K562 (cell line): ENCODE data around the gene ANXA3. TPM values are rescaled to one million over a fixed set of nuclear protein-coding genes. Genes with fewer than 3 reads are reported as not detected.

Experiments
- ATAC-seq: fragments of 200-7000 bp; cut with Tn5 transposase; 3 replicates; pipeline ENCODE4 v1.9.1; 2020; ENCODE audit warnings: moderate library complexity
- BruUV-seq: library from RNA; stranded (reverse); fragments of 400-500 nt; replicated peaks from 2 replicates; lab custom pipeline; 2021; lab: Mats Ljungman, UMichigan
- CTCF ChIA-PET: fragments of 300-600 bp; formaldehyde crosslinking; extraction: SDS; loops from one replicate; lab custom pipeline; 2021; ENCODE audit warnings: low intra/inter-chr PET ratio; lab: Yijun Ruan, JAX
- POLR2A ChIA-PET: fragments of 300-600, 350-650 bp; sonication (Branson Sonifier 250); formaldehyde crosslinking; extraction: SDS; loops from one replicate; lab custom pipeline; 2021; ENCODE audit warnings: antibody characterized with exemption, inconsistent platforms; lab: Yijun Ruan, JAX
- DNase-seq, 4 experiments: peaks; one replicate each; pipeline versions ENCODE4 v3.0.0 to v3.0.0-alpha.2; 2011 to 2018; ENCODE audit warnings: low spot score in 3 of 4, mixed read lengths in 3 of 4; ENCODE audit errors: extremely low read depth in 1 of 4
- FAIRE-seq: peaks from 2 replicates; lab custom pipeline; 2011; peaks lifted over from hg19 to GRCh38; lab: Jason Lieb, UNC
- H2AFZ ChIP-seq: 2 replicates; pipeline ENCODE4 v1.6.0; 2011; ENCODE audit warnings: low read depth, low read length, control low read depth, inconsistent platforms
- H3K27ac ChIP-seq: fragments of 200-600 bp; 3 replicates; pipeline ENCODE4 v1.8.0; 2011; ENCODE audit warnings: low read depth, mild to moderate bottlenecking, control low read depth, inconsistent platforms, low read length, moderate library complexity, mixed read lengths; ENCODE audit errors: extremely low read depth
- H3K27me3 ChIP-seq, 2 experiments: fragments of 300-600 bp in 1 of 2; 2 replicates in 1 of 2; 3 replicates in 1 of 2; pipeline versions ENCODE4 v1.6.0 to v1.8.0; 2011; ENCODE audit warnings: inconsistent platforms in 2 of 2, low read length in 2 of 2, mild to moderate bottlenecking in 1 of 2, mixed read lengths in 1 of 2, moderate library complexity in 1 of 2; ENCODE audit not compliant: control insufficient read depth in 2 of 2, insufficient read depth in 2 of 2
- H3K36me3 ChIP-seq: fragments of 300-600 bp; 3 replicates; pipeline ENCODE4 v1.8.0; 2011; ENCODE audit warnings: mild to moderate bottlenecking, low read length, inconsistent platforms; ENCODE audit not compliant: control insufficient read depth, insufficient read depth
- H3K4me1 ChIP-seq, 2 experiments: fragments of 200-600 bp in 1 of 2; replicated peaks in 1 of 2; 2 replicates in 1 of 2; 3 replicates in 1 of 2; pipeline versions ENCODE4 v1.5.1 to v1.8.0; 2011; ENCODE audit warnings: inconsistent platforms in 2 of 2, low read length in 2 of 2, mild to moderate bottlenecking in 1 of 2, mixed read lengths in 1 of 2, moderate library complexity in 1 of 2; ENCODE audit not compliant: control insufficient read depth in 2 of 2, insufficient read depth in 2 of 2
- H3K4me2 ChIP-seq: 2 replicates; pipeline ENCODE4 v1.6.1; 2011; ENCODE audit warnings: low read length, control low read depth, inconsistent platforms, mixed read lengths; ENCODE audit not compliant: insufficient read depth
- H3K4me3 ChIP-seq: fragments of 200-600 bp; sonication (generic), shearing (Covaris generic); 2 replicates; pipeline ENCODE4 v1.5.1; 2016; ENCODE audit warnings: control low read depth, inconsistent platforms
- H3K79me2 ChIP-seq: fragments of 200-600 bp; 3 replicates; pipeline ENCODE4 v1.8.0; 2011; ENCODE audit warnings: low read length, inconsistent platforms; ENCODE audit not compliant: control insufficient read depth, insufficient read depth
- H3K9ac ChIP-seq, 2 experiments: 2 replicates each; pipeline versions ENCODE4 v1.6.0 to v1.6.1; 2011; ENCODE audit warnings: low read depth in 2 of 2, low read length in 2 of 2, control low read depth in 1 of 2, inconsistent platforms in 1 of 2, mild to moderate bottlenecking in 1 of 2, mixed read lengths in 1 of 2; ENCODE audit not compliant: insufficient read depth in 1 of 2
- H3K9me1 ChIP-seq: one replicate; pipeline ENCODE4 v1.6.0; 2011; ENCODE audit warnings: inconsistent platforms, mild to moderate bottlenecking, low read length, moderate library complexity; ENCODE audit not compliant: control insufficient read depth, insufficient read depth
- H3K9me3 ChIP-seq: replicated peaks from 2 replicates; pipeline ENCODE4 v1.5.1; 2011; ENCODE audit warnings: low read depth, low read length, inconsistent platforms; ENCODE audit not compliant: control insufficient read depth, insufficient read depth
- H4K20me1 ChIP-seq: replicated peaks from 2 replicates; pipeline ENCODE4 v1.6.1; 2011; ENCODE audit warnings: low read length, inconsistent platforms, mixed read lengths; ENCODE audit not compliant: control insufficient read depth, insufficient read depth
- ARID1B ChIP-seq: fragments of 450-650 bp; IDR thresholded peaks from 2 replicates; pipeline ENCODE4 v1.6.1; 2016; ENCODE audit warnings: antibody characterized with exemption, mild to moderate bottlenecking, inconsistent platforms
- EGR1 ChIP-seq: fragments of 450-650 bp; conservative IDR thresholded peaks from 2 replicates; pipeline ENCODE4 v1.6.1; 2017; ENCODE audit warnings: mild to moderate bottlenecking
- HNRNPL ChIP-seq: fragments of 200-400 bp; formaldehyde crosslinking; IDR thresholded peaks from 2 replicates; pipeline ENCODE4 v1.6.1; 2017; ENCODE audit warnings: low read depth, mild to moderate bottlenecking, low read length
- MAFK ChIP-seq: IDR thresholded peaks from 2 replicates; pipeline ENCODE4 v1.6.1; 2011; ENCODE audit warnings: low read length, improper control_type of control experiment
- POLR2AphosphoS5 ChIP-seq: IDR thresholded peaks from 2 replicates; pipeline ENCODE4 v1.6.1; 2011; ENCODE audit warnings: mild to moderate bottlenecking, low read depth, low read length, moderate library complexity; ENCODE audit not compliant: control insufficient read depth, insufficient read depth
- SMARCC2 ChIP-seq: fragments of 450-650 bp; IDR thresholded peaks from 2 replicates; pipeline ENCODE4 v1.6.1; 2017; ENCODE audit warnings: antibody characterized with exemption, moderate library complexity, mild to moderate bottlenecking, low read depth
- ZBED1 ChIP-seq: IDR thresholded peaks from 2 replicates; pipeline ENCODE4 v1.6.1; 2014
- ZBTB8A ChIP-seq: fragments of 450-650 bp; IDR thresholded peaks from 2 replicates; pipeline ENCODE4 v1.6.1; 2018; ENCODE audit warnings: mild to moderate bottlenecking, moderate library complexity; ENCODE audit not compliant: partially characterized antibody
- WGBS: fragments of 100-300 bp; shearing (Covaris generic); methylation state at CpG from one replicate; pipeline ENCODE4 v1.1.6; 2016; ENCODE audit warnings: low coverage, mixed read lengths; ENCODE audit not compliant: insufficient coverage; ENCODE audit errors: missing lambda C conversion rate; 5-methylcytosine and 5-hydroxymethylcytosine counted together
- in situ Hi-C: fragments of 300-500 bp; cut with MboI; formaldehyde crosslinking; loops from 4 replicates; pipeline ENCODE4 v1.15.0; 2018; ENCODE audit warnings: inconsistent platforms, mixed read lengths
- intact Hi-C: fragments of 100-400 bp; cut with micrococcal nuclease; formaldehyde crosslinking; loops from 2 replicates; pipeline ENCODE4 v1.14.2; 2022
- polyA plus RNA-seq, 8 experiments: library from polyadenylated mRNA; depleted of rRNA in 4 of 8; stranded (reverse) in 5 of 8; unstranded in 3 of 8; fragments of >200 nt; fragmentation: Nextera tagmentation in 2 of 8; fragmentation: Illumina TruSeq in 1 of 8; extraction: Ambion mirVana in 2 of 8; extraction: Trizol in 1 of 8; gene quantifications; 2 replicates each; pipeline versions ENCODE4 v1.2.1 to v1.2.3, GENCODE V29; 2011 to 2014; ENCODE audit warnings: inconsistent platforms in 1 of 8, missing spikeins in 1 of 8
- total RNA-seq, 7 experiments: library from RNA; depleted of rRNA in 6 of 7; stranded (reverse); fragments of >200 nt in 6 of 7; fragmentation: Illumina TruSeq in 2 of 7; extraction: Trizol in 2 of 7; gene quantifications; 2 replicates each; pipeline versions ENCODE4 v1.2.1 to v1.2.3, GENCODE V29; 2011 to 2021; ENCODE audit warnings: low replicate concordance in 1 of 7
- TF ChIP-seq, protein P1 (sequence below), 2 experiments: fragments of 250-450 bp in 1 of 2; fragments of 450-650 bp in 1 of 2; sonication (Bioruptor Pico) in 1 of 2; IDR thresholded peaks; 2 replicates each; pipeline versions ENCODE4 v1.6.1 to v1.8.0; 2016 to 2021; ENCODE audit warnings: mild to moderate bottlenecking in 2 of 2, moderate library complexity in 2 of 2, missing compliant biosample characterization in 1 of 2, missing genetic modification characterization in 1 of 2
- TF ChIP-seq, protein P2 (sequence below): fragments of 250-450 bp; sonication (Bioruptor Pico); IDR thresholded peaks from 2 replicates; pipeline ENCODE4 v1.5.0; 2021

Gene ANXA3
- total and polyA plus RNA-seq, 9 of the 15 experiments (the other 6 are each of a cell fraction or from before 2014, with no cell fraction given), result 6.3 to 15.5 (median 9.8) TPM

DNA sequence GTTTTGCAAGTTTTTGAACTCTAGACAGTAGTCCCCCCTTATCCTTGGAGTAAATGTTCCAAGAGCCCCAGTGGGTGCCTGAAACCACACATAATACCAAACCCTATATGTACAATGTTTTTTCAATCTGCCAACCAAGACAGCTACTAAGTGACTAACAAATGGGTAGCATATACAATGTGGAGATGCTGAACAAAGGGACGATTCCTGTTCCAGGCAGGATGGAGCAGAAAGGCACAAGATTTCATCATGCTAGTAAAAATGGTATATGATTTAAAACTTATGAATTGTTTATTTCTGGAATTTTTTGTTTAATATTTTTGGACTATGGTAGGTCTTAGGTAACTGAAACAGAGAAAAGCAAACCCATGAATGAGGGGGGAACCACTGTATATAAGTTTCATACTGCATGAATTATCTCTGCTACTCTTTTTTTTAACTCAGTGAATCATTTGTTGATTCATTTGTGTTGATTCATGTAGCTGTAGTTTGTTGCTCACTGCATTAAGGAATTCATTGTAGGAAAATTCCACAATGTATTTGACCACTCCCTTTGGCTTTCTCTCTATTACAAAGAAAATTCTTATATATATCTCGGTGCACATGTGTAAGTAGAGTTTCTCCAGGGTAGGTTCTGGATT, 21.9 kb upstream of the ANXA3 start:
- no peak overlapping the region for H3K27ac ChIP-seq

DNA sequence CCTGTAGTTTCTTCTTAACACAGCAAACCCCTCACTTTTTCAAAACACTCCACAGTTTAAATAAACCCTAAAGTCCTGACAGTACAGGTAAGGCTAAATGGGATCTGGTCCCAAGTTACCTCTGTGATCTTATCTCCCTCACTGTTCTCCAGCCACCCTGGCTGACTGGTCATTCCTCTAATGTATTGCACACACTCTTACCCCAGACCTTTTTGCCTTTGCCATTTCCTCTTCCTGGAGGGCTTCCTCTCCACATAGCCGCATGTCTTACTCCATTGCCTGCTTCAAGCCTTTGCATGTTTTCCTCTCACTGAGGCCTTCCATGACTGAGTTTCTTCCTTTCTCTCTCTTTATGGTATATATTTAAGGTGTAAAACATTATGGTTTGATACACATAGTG, 19.5 kb upstream of the ANXA3 start:
- POLR2A ChIA-PET, result no interaction called here
- no peak for DNase-seq

More for the DNA sequence above, 21.9 kb upstream of the ANXA3 start:
- FAIRE-seq (no peak), ATAC-seq (no peak), DNase-seq (no peak)
- Histone ChIP-seq H3K79me2 (no peaks in the 10 kb centered on the region), H4K20me1 (no peaks in the 10 kb centered on the region), H3K4me2 (no peak overlapping the region), H3K27me3 (peaks cover 10 to 13% of the 10 kb centered on the region in 2 experiments; a peak in 4 of 5 replicates), H3K36me3 (no peaks in the 10 kb centered on the region), H3K9me3 (no peaks in the 10 kb centered on the region), H2AFZ (no peak overlapping the region), H3K9me1 (no peaks in the 10 kb centered on the region), H3K4me3 (no peak overlapping the region), H3K4me1 (no peaks in the 10 kb centered on the region; a peak in 1 of 5 replicates), H3K9ac (no peak overlapping the region)
- CTCF ChIA-PET, result no interaction called here
- 3% methylated on average over 2 of the region's 2 CpGs for WGBS
- in situ Hi-C loops, result no loop called here
- intact Hi-C loops, result loop anchor here (10.0 kb wide), 1 partner anchor 335 kb away; no protein-coding TSS in a partner anchor
- POLR2A ChIA-PET, result no interaction called here
- no TSS peak for BruUV-seq
- no peak for TF ChIP-seq POLR2AphosphoS5

More for the DNA sequence above, 19.5 kb upstream of the ANXA3 start:
- Histone ChIP-seq H3K79me2 (no peaks in the 10 kb centered on the region), H3K4me2 (no peak overlapping the region), H3K27me3 (peaks cover 17 to 22% of the 10 kb centered on the region in 2 experiments; a peak in 4 of 5 replicates), H4K20me1 (no peaks in the 10 kb centered on the region), H3K27ac (no peak overlapping the region), H3K9ac (no peak overlapping the region), H2AFZ (no peak overlapping the region), H3K4me3 (no peak overlapping the region), H3K9me1 (no peaks in the 10 kb centered on the region), H3K4me1 (no peaks in the 10 kb centered on the region), H3K9me3 (no peaks in the 10 kb centered on the region), H3K36me3 (no peaks in the 10 kb centered on the region)
- FAIRE-seq, result no peak
- 38% methylated on average over 1 of the region's 1 CpG for whole genome bisulfite sequencing
- BruUV-seq, result no TSS peak
- in situ Hi-C loops, result no loop called here
- no peak for ATAC-seq
- TF ChIP-seq ZBED1, result no peak
- TF ChIP-seq HNRNPL, result no peak
- no peak for TF ChIP-seq ARID1B
- TF ChIP-seq, protein P1, sequence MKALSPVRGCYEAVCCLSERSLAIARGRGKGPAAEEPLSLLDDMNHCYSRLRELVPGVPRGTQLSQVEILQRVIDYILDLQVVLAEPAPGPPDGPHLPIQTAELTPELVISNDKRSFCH (CRISPR knock-in tag; IDR thresholded peaks at IDR 0.05), result no peak
- TF ChIP-seq, protein P1 (tag; IDR thresholded peaks at IDR 0.05), result no peak
- TF ChIP-seq SMARCC2, result no peak
- TF ChIP-seq MAFK, result no peak
- TF ChIP-seq, protein P2, sequence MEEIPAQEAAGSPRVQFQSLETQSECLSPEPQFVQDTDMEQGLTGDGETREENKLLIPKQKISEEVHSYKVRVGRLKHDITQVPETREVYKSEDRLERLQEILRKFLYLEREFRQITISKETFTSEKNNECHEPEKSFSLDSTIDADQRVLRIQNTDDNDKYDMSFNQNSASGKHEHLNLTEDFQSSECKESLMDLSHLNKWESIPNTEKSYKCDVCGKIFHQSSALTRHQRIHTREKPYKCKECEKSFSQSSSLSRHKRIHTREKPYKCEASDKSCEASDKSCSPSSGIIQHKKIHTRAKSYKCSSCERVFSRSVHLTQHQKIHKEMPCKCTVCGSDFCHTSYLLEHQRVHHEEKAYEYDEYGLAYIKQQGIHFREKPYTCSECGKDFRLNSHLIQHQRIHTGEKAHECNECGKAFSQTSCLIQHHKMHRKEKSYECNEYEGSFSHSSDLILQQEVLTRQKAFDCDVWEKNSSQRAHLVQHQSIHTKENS (CRISPR knock-in tag), result no peak
- no peak for TF ChIP-seq ZBTB8A
- TF ChIP-seq EGR1, result no peak
- CTCF ChIA-PET, result interaction anchor here (1.0 kb wide), 1 partner anchor 15 kb away, joined by 3 read pairs; no protein-coding TSS in a partner anchor
- intact Hi-C loops, result no loop called here
